OCI-LY7 (cell line): Measurements from ENCODE around the gene GRID2IP. TPM values are rescaled to one million over a fixed set of nuclear protein-coding genes. Genes with fewer than 3 reads are reported as not detected.

ENCODE experiments used
- BruUV-seq: library from RNA; stranded (reverse); fragments of 400-500 nt; replicated peaks from 2 replicates; lab custom pipeline; 2021; lab: Mats Ljungman, UMichigan
- CTCF ChIA-PET: fragments of 300-600 bp; sonication (Branson Sonifier 250); formaldehyde crosslinking; loops from one replicate; lab custom pipeline; 2022; ENCODE audit warnings: antibody characterized with exemption; ENCODE audit not compliant: unreplicated experiment; lab: Charles Lee
- POLR2A ChIA-PET: fragments of 300-600 bp; sonication (Branson Sonifier 250); formaldehyde crosslinking; loops from one replicate; lab custom pipeline; 2022; ENCODE audit warnings: antibody characterized with exemption; lab: Charles Lee
- DNase-seq: peaks from one replicate; pipeline ENCODE4 v3.0.0-alpha.2; 2015; ENCODE audit warnings: low spot score
- H2AFZ ChIP-seq: fragments of 200-600 bp; sonication (generic), shearing (Covaris generic); 2 replicates; pipeline ENCODE4 v1.6.1; 2014; ENCODE audit warnings: mild to moderate bottlenecking, antibody characterized with exemption, low read length, moderate library complexity
- H3K27ac ChIP-seq: fragments of 200-600 bp; sonication (generic); 2 replicates; pipeline ENCODE4 v1.5.1; 2014; ENCODE audit warnings: mixed run types, low read depth, mild to moderate bottlenecking, moderate library complexity, low read length, inconsistent platforms; ENCODE audit not compliant: poor library complexity, severe bottlenecking
- H3K36me3 ChIP-seq: fragments of 200-600 bp; sonication (generic); 2 replicates; pipeline ENCODE4 v1.6.1; 2014; ENCODE audit warnings: mild to moderate bottlenecking, antibody characterized with exemption, low read length, moderate library complexity, mixed read lengths; ENCODE audit not compliant: insufficient read depth
- H3K4me1 ChIP-seq: fragments of 200-600 bp; sonication (generic); 2 replicates; pipeline ENCODE4 v1.5.1; 2014; ENCODE audit warnings: mild to moderate bottlenecking, low read length; ENCODE audit not compliant: insufficient read depth, poor library complexity, severe bottlenecking
- H3K4me2 ChIP-seq: fragments of 200-600 bp; sonication (generic); 2 replicates; pipeline ENCODE4 v1.6.1; 2014; ENCODE audit warnings: mild to moderate bottlenecking, low read length
- H3K4me3 ChIP-seq: fragments of 200-600 bp; sonication (generic); 2 replicates; pipeline ENCODE4 v1.5.1; 2014; ENCODE audit warnings: mild to moderate bottlenecking, low read depth, low read length; ENCODE audit not compliant: poor library complexity, severe bottlenecking
- H3K79me2 ChIP-seq: fragments of 200-600 bp; sonication (generic); 2 replicates; pipeline ENCODE4 v1.6.1; 2016; ENCODE audit warnings: low read depth, mild to moderate bottlenecking, low read length, moderate library complexity, mixed read lengths; ENCODE audit not compliant: insufficient read depth
- H3K9me2 ChIP-seq: fragments of 200-600 bp; sonication (generic); 2 replicates; pipeline ENCODE4 v1.6.1; 2016; ENCODE audit warnings: mild to moderate bottlenecking, low read length, mixed read lengths; ENCODE audit not compliant: insufficient read depth
- H3K9me3 ChIP-seq: fragments of 200-600 bp; sonication (generic); 2 replicates; pipeline ENCODE4 v1.6.1; 2014; ENCODE audit warnings: mild to moderate bottlenecking, mixed run types, low read length, mixed read lengths
- H4K20me1 ChIP-seq: fragments of 200-600 bp; sonication (generic); 2 replicates; pipeline ENCODE4 v1.6.1; 2014; ENCODE audit warnings: mild to moderate bottlenecking, antibody characterized with exemption, low read length, moderate library complexity, mixed read lengths; ENCODE audit not compliant: insufficient read depth
- EZH2phosphoT487 ChIP-seq: fragments of 200-600 bp; sonication (generic); IDR thresholded peaks from 2 replicates; pipeline ENCODE4 v1.6.1; 2018; ENCODE audit warnings: low read depth, borderline replicate concordance, mild to moderate bottlenecking, mixed run types, antibody characterized with exemption, low read length, moderate library complexity, mixed read lengths
- intact Hi-C: fragments of 100-400 bp; cut with micrococcal nuclease; formaldehyde crosslinking; loops from one replicate; pipeline ENCODE4 v1.10.0; 2022; ENCODE audit not compliant: unreplicated experiment
- total RNA-seq, 2 experiments: library from RNA; depleted of rRNA in 1 of 2; stranded (reverse); fragments of >200 nt in 1 of 2; shearing (Covaris generic) in 1 of 2; gene quantifications; 2 replicates each; pipeline ENCODE4 v1.2.3, GENCODE V29; 2014 to 2022
- TF ChIP-seq, protein P1 (sequence below): fragments of 200-600 bp; sonication (generic); conservative IDR thresholded peaks from 2 replicates; pipeline ENCODE4 v1.5.1; 2014; ENCODE audit warnings: mild to moderate bottlenecking, antibody characterized with exemption, low read length, moderate library complexity, mixed read lengths

GRID2IP gene
- total RNA-seq, 2 experiments from 2014 or later, result 0.16 to 0.32 TPM

DNA sequence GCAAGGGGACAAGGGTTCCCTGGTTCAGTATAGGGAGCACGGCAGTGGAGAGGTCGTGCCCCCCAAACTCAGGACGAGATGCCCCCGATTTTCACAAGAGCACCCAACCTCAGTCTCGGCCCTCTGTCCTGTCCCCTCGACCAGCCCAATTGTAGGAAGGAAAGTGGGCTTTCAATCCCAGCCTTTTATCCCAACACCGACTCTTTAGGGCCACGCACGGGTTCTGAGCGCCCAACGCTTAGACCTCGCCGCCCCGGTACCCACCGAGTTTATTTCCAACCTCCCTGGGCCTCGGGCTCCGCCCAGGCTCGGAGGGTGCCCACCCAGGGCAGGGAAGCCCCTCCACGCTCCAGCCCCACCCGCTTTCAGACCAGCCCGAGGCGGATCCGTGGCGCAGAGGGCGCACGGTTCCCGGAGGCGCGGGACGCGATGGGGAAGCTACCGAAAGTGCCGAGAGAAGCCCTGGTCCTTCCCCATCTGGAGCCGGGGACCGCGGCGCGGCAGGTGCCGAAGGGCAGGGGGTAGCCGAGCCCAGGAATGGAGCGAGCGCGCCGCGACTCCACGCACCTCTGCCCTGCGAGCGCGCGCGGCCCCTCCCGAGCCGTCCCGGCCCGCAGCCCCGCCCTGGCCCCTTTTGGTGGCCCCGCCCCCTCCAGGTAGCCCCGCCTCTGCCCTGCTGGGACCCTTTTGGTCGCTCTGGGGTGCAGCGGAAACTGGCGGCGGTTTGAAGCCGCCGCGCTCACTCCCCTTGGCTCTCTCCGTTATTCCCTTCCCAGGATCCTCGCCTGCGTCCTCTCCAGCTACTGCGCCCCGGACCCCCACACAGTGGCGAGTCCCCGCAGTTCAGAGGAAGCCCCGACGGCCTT is 20.4 kb downstream of the GRID2IP start:
- DNase-seq, result peak; percentile 78
- Histone ChIP-seq H3K27ac (no peak overlapping the region), H2AFZ (peak overlapping the region; percentile 92), H3K9me3 (no peaks in the 10 kb centered on the region), H3K36me3 (no peaks in the 10 kb centered on the region), H3K9me2 (no peaks in the 10 kb centered on the region), H3K4me2 (peak overlapping the region; percentile 95), H3K4me3 (peak overlapping the region; percentile 73), H3K79me2 (no peaks in the 10 kb centered on the region), H4K20me1 (no peaks in the 10 kb centered on the region), H3K4me1 (peaks cover 21% of the 10 kb centered on the region)
- intact Hi-C loops, result no loop called here
- POLR2A ChIA-PET, result interaction anchor here (0.6 to 1.2 kb wide), 3 partner anchors 99 to 1733 kb away, joined by 3 to 4 read pairs (median 3); no protein-coding TSS in a partner anchor
- BruUV-seq, result no TSS peak
- CTCF ChIA-PET, result no interaction called here
- TF ChIP-seq, protein P1, sequence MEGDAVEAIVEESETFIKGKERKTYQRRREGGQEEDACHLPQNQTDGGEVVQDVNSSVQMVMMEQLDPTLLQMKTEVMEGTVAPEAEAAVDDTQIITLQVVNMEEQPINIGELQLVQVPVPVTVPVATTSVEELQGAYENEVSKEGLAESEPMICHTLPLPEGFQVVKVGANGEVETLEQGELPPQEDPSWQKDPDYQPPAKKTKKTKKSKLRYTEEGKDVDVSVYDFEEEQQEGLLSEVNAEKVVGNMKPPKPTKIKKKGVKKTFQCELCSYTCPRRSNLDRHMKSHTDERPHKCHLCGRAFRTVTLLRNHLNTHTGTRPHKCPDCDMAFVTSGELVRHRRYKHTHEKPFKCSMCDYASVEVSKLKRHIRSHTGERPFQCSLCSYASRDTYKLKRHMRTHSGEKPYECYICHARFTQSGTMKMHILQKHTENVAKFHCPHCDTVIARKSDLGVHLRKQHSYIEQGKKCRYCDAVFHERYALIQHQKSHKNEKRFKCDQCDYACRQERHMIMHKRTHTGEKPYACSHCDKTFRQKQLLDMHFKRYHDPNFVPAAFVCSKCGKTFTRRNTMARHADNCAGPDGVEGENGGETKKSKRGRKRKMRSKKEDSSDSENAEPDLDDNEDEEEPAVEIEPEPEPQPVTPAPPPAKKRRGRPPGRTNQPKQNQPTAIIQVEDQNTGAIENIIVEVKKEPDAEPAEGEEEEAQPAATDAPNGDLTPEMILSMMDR, result no peak
- TF ChIP-seq EZH2phosphoT487, result no peak

DNA sequence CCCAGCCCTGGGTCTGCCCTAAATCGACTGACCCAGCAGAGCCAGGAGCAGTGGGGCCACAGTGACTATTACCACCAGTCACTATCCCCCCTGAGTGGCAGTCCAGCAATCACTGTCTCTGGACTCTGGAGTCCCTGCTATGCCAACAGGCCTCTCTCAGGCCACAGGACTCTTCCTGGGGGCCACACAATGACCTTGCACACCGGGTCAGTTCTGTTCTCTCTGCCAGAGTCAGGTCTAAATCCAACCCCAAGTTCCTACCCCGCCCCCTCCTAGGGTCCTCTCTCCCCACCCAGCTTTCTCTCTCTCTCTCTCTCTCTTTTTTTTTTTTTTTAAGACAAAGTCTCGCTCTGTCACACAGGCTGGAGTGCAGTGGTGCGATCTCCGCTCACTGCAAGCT is 21.6 kb downstream of the GRID2IP start:
- Histone ChIP-seq H2AFZ (no peak overlapping the region), H3K36me3 (no peaks in the 10 kb centered on the region), H4K20me1 (no peaks in the 10 kb centered on the region), H3K9me2 (no peaks in the 10 kb centered on the region), H3K4me2 (peak overlapping the region; percentile 95; the same call in 1 of the 2 replicates), H3K4me3 (no peak overlapping the region), H3K27ac (no peak overlapping the region), H3K4me1 (peaks cover 21% of the 10 kb centered on the region), H3K79me2 (no peaks in the 10 kb centered on the region), H3K9me3 (no peaks in the 10 kb centered on the region)
- BruUV-seq, result no TSS peak
- intact Hi-C loops, result no loop called here
- ChIA-PET POLR2A (no interaction called here), CTCF (no interaction called here)
- no peak for TF ChIP-seq EZH2phosphoT487
- TF ChIP-seq, protein P1, result no peak
- DNase-seq, result no peak
